SK-N-SH treated with all-trans-retinoic acid at 6 μM for 48 hours (cell line): ENCODE results near the gene ERN1.

Experiments used
- ATAC-seq: fragments of 200-7000 bp; cut with Tn5 transposase; 3 replicates; pipeline ENCODE4 v1.9.1; 2020; ENCODE audit warnings: mild to moderate bottlenecking, moderate library complexity
- BACH2 ChIP-seq: fragments of 250-450 bp; sonication (Bioruptor Pico); IDR thresholded peaks from 2 replicates; pipeline ENCODE4 v1.9.0; 2021; ENCODE audit warnings: mild to moderate bottlenecking, borderline replicate concordance
- CSDC2 ChIP-seq: fragments of 250-450 bp; sonication (Bioruptor Pico); IDR thresholded peaks from 2 replicates; pipeline ENCODE4 v1.5.0; 2020; ENCODE audit warnings: mild to moderate bottlenecking, moderate library complexity
- ESRRG ChIP-seq: fragments of 250-450 bp; sonication (Bioruptor Pico); IDR thresholded peaks from 2 replicates; pipeline ENCODE4 v1.6.1; 2021; ENCODE audit warnings: mild to moderate bottlenecking
- GLIS3 ChIP-seq: fragments of 250-450 bp; sonication (Bioruptor Pico); IDR thresholded peaks from 2 replicates; pipeline ENCODE4 v1.5.0; 2020; ENCODE audit warnings: mild to moderate bottlenecking, moderate library complexity
- ISL1 ChIP-seq: fragments of 250-450 bp; sonication (Bioruptor Pico); IDR thresholded peaks from 2 replicates; pipeline ENCODE4 v2.1.2; 2022; ENCODE audit warnings: mild to moderate bottlenecking, moderate library complexity
- OSR1 ChIP-seq: fragments of 250-450 bp; sonication (Bioruptor Pico); IDR thresholded peaks from 2 replicates; pipeline ENCODE4 v1.8.0; 2022; ENCODE audit warnings: moderate library complexity, mild to moderate bottlenecking, inconsistent platforms
- PPARA ChIP-seq: fragments of 250-450 bp; sonication (Bioruptor Pico); IDR thresholded peaks from 2 replicates; pipeline ENCODE4 v1.5.0; 2020; ENCODE audit warnings: mild to moderate bottlenecking, borderline replicate concordance
- RARB ChIP-seq: fragments of 250-450 bp; sonication (Bioruptor Pico); IDR thresholded peaks from 2 replicates; pipeline ENCODE4 v1.8.0; 2021; ENCODE audit warnings: mild to moderate bottlenecking, moderate library complexity
- SNAI2 ChIP-seq: fragments of 250-450 bp; sonication (Bioruptor Pico); IDR thresholded peaks from 2 replicates; pipeline ENCODE4 v1.5.0; 2020; ENCODE audit warnings: mild to moderate bottlenecking, moderate library complexity
- TCF4 ChIP-seq: fragments of 250-450 bp; sonication (Bioruptor Pico); IDR thresholded peaks from 2 replicates; pipeline ENCODE4 v1.8.0; 2021; ENCODE audit warnings: mild to moderate bottlenecking, moderate library complexity, borderline replicate concordance
- TOX ChIP-seq: fragments of 250-450 bp; sonication (Bioruptor Pico); IDR thresholded peaks from 2 replicates; pipeline ENCODE4 v1.8.0; 2021; ENCODE audit warnings: mild to moderate bottlenecking, moderate library complexity, borderline replicate concordance
- ZC3H10 ChIP-seq: fragments of 250-450 bp; sonication (Bioruptor Pico); IDR thresholded peaks from 2 replicates; pipeline ENCODE4 v1.5.1; 2021; ENCODE audit warnings: mild to moderate bottlenecking, moderate library complexity
- ZFP3 ChIP-seq: fragments of 250-450 bp; sonication (Bioruptor Pico); IDR thresholded peaks from 2 replicates; pipeline ENCODE4 v1.5.0; 2020; ENCODE audit warnings: mild to moderate bottlenecking, moderate library complexity
- ZFP30 ChIP-seq: fragments of 450-650 bp; formaldehyde crosslinking; IDR thresholded peaks from 2 replicates; pipeline ENCODE4 v1.5.0; 2022; ENCODE audit warnings: mild to moderate bottlenecking, moderate library complexity
- ZNF565 ChIP-seq: fragments of 450-650 bp; formaldehyde crosslinking; conservative IDR thresholded peaks from 2 replicates; pipeline ENCODE4 v1.5.0; 2020; ENCODE audit warnings: low read depth, mild to moderate bottlenecking, moderate library complexity
- ZNF70 ChIP-seq: fragments of 450-650 bp; formaldehyde crosslinking; IDR thresholded peaks from 2 replicates; pipeline ENCODE4 v1.5.0; 2020; ENCODE audit warnings: mild to moderate bottlenecking, moderate library complexity
- TF ChIP-seq, protein P1 (sequence below): fragments of 250-450 bp; sonication (Bioruptor Pico); IDR thresholded peaks from 2 replicates; pipeline ENCODE4 v1.5.0; 2020; ENCODE audit warnings: mild to moderate bottlenecking, moderate library complexity
- TF ChIP-seq, protein P2 (sequence below): fragments of 250-450 bp; sonication (Bioruptor Pico); IDR thresholded peaks from 2 replicates; pipeline ENCODE4 v1.5.1; 2020; ENCODE audit warnings: low read depth, mild to moderate bottlenecking, moderate library complexity
- TF ChIP-seq, protein P3 (sequence below): fragments of 250-450 bp; sonication (Bioruptor Pico); IDR thresholded peaks from 2 replicates; pipeline ENCODE4 v1.5.1; 2021; ENCODE audit warnings: mild to moderate bottlenecking, moderate library complexity

Gene ERN1

DNA sequence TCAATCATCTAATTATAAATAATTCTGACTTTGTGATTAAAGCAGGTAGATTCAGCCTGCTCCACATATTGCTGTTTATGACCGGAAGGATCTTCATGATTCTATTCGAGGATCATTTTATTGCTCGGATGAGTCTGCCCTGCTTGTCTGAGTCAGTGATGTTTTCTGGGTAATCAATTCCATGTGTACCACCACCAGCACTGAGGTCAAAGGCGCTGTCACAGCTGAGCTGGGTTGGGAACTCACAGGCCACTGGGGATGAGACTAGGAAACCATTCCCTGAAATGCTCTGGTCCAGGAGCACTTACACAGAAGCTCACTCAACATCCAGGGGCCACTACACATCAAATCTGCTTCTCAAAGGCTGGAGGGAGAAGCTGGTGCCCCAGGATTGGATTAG, 30.4 kb upstream of the ERN1 start:
- TF ChIP-seq, protein P1, sequence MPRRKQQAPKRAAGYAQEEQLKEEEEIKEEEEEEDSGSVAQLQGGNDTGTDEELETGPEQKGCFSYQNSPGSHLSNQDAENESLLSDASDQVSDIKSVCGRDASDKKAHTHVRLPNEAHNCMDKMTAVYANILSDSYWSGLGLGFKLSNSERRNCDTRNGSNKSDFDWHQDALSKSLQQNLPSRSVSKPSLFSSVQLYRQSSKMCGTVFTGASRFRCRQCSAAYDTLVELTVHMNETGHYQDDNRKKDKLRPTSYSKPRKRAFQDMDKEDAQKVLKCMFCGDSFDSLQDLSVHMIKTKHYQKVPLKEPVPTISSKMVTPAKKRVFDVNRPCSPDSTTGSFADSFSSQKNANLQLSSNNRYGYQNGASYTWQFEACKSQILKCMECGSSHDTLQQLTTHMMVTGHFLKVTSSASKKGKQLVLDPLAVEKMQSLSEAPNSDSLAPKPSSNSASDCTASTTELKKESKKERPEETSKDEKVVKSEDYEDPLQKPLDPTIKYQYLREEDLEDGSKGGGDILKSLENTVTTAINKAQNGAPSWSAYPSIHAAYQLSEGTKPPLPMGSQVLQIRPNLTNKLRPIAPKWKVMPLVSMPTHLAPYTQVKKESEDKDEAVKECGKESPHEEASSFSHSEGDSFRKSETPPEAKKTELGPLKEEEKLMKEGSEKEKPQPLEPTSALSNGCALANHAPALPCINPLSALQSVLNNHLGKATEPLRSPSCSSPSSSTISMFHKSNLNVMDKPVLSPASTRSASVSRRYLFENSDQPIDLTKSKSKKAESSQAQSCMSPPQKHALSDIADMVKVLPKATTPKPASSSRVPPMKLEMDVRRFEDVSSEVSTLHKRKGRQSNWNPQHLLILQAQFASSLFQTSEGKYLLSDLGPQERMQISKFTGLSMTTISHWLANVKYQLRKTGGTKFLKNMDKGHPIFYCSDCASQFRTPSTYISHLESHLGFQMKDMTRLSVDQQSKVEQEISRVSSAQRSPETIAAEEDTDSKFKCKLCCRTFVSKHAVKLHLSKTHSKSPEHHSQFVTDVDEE (CRISPR knock-in tag): no peak
- TF ChIP-seq, all 23 proteins: peak for 0
- peak; percentile 42 for ATAC-seq

DNA sequence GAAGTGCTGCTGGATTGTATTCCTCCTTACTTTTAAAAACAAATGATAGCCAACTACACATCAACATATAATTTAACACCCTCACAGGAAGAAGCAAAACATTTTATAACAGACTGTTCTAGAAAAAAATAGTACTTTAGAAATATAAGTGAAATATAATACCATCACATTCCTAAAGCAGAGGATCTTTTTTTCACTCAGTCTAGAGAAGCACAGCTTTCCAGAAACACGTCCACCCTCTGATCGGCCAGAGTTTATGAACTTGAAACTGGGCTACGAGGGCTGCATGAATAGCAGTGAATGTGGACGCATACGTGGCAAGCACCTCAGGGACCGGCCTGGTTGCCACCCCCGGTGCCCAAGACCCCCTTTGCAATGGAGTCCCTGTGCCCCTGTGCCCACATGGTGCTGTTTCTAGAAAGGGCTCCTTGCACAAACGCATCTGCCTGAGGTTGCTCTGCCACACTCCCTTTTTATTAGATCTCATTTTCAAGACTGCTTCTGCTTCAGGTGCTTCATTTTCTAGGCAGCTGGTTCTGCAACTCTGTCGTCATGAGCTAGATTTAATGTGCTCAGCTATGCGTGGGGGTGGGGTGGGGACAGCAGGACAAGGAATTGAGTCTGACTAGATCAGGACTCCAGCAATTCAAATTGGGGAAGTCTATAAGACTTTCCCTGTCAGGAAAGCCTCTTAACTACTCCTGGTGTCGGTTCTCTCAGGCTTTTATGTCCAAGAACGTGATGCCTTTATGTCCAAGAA, 29.1 kb upstream of the ERN1 start:
- no peak for ATAC-seq
- TF ChIP-seq ZNF565 (CRISPR knock-in tag) (no peak), ZC3H10 (no peak), TCF4 (CRISPR knock-in tag) (no peak), OSR1 (CRISPR knock-in tag) (no peak), ZFP3 (CRISPR knock-in tag) (no peak), ZFP30 (CRISPR knock-in tag) (no peak), BACH2 (CRISPR knock-in tag) (no peak), ISL1 (CRISPR knock-in tag) (no peak)
- TF ChIP-seq, protein P2, sequence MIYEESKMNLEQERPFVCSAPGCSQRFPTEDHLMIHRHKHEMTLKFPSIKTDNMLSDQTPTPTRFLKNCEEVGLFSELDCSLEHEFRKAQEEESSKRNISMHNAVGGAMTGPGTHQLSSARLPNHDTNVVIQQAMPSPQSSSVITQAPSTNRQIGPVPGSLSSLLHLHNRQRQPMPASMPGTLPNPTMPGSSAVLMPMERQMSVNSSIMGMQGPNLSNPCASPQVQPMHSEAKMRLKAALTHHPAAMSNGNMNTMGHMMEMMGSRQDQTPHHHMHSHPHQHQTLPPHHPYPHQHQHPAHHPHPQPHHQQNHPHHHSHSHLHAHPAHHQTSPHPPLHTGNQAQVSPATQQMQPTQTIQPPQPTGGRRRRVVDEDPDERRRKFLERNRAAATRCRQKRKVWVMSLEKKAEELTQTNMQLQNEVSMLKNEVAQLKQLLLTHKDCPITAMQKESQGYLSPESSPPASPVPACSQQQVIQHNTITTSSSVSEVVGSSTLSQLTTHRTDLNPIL: no peak
- TF ChIP-seq, protein P1 (CRISPR knock-in tag): no peak
- TF ChIP-seq, protein P3, sequence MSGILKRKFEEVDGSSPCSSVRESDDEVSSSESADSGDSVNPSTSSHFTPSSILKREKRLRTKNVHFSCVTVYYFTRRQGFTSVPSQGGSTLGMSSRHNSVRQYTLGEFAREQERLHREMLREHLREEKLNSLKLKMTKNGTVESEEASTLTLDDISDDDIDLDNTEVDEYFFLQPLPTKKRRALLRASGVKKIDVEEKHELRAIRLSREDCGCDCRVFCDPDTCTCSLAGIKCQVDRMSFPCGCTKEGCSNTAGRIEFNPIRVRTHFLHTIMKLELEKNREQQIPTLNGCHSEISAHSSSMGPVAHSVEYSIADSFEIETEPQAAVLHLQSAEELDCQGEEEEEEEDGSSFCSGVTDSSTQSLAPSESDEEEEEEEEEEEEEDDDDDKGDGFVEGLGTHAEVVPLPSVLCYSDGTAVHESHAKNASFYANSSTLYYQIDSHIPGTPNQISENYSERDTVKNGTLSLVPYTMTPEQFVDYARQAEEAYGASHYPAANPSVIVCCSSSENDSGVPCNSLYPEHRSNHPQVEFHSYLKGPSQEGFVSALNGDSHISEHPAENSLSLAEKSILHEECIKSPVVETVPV: no peak
- TF ChIP-seq, all 23 proteins: peak for 0

DNA sequence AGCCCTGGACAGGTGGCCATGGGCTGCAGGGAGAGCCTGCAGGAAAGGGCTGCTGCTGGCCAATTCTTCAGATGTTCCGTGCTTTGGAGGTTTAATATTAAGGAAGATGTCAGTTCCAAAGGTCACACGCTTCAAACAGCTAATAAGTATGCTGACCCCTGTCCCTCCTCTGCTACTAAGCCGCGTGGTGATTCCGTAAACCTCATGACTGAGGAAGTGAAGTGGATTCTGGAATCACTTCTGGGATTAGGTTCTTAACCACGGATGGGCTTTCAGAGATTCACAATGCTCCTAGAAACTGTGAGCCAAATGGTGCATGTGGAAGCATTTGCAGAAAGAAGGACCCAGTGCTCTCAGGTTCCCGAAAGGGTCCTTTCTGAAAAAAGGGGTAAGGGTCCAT, 28.5 kb upstream of the ERN1 start:
- TF ChIP-seq ESRRG (CRISPR knock-in tag) (no peak), SNAI2 (no peak), ZNF70 (CRISPR knock-in tag) (no peak), ZC3H10 (no peak), ZNF565 (CRISPR knock-in tag) (no peak), TOX (no peak), GLIS3 (CRISPR knock-in tag) (no peak), CSDC2 (CRISPR knock-in tag) (no peak), OSR1 (CRISPR knock-in tag) (no peak), PPARA (CRISPR knock-in tag) (no peak), RARB (no peak)
- TF ChIP-seq, protein P1 (CRISPR knock-in tag): no peak
- TF ChIP-seq, protein P2: no peak
- TF ChIP-seq, all 23 proteins: peak for 0
- no peak for ATAC-seq
